ENCODE data around the gene RHCG. TPM values are rescaled to one million over a fixed set of nuclear protein-coding genes. Genes with fewer than 3 reads are reported as not detected.

RHCG gene
- total RNA-seq, 1 donor = not detected

DNA sequence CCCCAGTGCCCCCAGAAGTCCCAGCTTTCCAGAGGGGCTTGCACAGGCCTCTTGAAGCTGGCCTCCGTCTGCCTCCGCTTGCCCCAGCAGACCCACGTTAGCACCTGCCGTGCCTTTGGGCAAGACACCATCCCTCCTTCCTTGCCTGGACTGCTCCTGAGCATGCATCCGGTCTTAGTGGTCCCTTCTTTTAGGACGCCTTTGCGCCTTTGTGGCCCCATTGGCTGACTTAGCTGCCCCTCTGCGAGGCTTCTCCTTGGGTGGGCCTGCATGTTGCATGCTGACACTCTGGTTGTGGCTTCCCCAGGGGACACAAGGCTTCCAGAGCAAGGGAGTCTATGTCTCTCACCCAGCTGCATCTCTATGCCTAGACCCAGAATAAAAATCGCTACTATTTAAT, 56.6 kb downstream of the RHCG start:
- H3K27me3 ChIP-seq (ENCODE audit: insufficient read depth, low read length) = peaks cover 66% of the 10 kb centered on the region

DNA sequence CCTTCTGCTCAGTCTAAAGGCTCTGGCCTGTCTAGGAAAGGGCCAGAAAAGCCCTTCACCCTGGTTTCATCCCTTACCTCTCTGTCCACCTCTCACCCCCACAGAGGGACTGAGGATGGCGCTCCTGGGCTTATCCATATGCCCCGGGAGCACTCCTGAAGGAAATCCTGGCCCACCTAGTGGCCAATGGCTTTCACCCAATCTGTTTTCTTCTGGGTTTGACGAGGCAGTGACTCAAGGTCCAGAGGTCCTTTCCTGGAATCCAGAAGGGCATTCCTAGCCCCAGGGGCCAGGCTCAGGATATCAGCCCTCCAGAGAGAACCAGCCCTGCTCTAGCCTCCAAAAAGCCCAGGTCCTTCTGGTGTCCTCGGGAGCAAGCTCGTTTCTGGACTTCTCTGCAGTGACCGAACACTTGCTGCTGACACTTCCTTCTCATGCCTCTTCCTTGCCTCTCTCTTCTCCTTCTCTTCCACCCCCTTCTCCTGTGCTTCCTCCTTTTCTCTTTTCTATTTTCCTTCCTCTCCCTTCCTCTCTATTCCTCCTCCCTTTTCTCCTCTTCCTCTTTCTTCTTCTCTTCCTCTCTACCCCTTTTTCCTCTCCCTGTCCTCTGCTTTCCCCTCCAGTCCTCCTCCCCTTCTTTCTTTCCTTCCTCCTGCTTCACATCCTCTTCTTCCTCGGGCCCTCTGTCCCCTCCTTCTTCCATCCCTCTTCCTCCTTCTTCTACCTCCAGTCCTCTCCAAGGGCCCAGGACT, 59.6 kb downstream of the RHCG start:
- H2AFZ ChIP-seq (ENCODE audit: low read length) = no peak overlapping the region
- H3K4me2 ChIP-seq (ENCODE audit: insufficient read depth, low read length) = no peak overlapping the region
- H3K27me3 ChIP-seq (ENCODE audit: insufficient read depth, low read length) = peaks cover 76% of the 10 kb centered on the region
- no peaks in the 10 kb centered on the region for H3K79me2 ChIP-seq (ENCODE audit: insufficient read depth, low read length)
- H4K20me1 ChIP-seq (ENCODE audit: insufficient read depth, low read length) = no peaks in the 10 kb centered on the region
- H3K9me3 ChIP-seq (ENCODE audit: low read depth, low read length) = no peaks in the 10 kb centered on the region
- TF ChIP-seq, protein P1, sequence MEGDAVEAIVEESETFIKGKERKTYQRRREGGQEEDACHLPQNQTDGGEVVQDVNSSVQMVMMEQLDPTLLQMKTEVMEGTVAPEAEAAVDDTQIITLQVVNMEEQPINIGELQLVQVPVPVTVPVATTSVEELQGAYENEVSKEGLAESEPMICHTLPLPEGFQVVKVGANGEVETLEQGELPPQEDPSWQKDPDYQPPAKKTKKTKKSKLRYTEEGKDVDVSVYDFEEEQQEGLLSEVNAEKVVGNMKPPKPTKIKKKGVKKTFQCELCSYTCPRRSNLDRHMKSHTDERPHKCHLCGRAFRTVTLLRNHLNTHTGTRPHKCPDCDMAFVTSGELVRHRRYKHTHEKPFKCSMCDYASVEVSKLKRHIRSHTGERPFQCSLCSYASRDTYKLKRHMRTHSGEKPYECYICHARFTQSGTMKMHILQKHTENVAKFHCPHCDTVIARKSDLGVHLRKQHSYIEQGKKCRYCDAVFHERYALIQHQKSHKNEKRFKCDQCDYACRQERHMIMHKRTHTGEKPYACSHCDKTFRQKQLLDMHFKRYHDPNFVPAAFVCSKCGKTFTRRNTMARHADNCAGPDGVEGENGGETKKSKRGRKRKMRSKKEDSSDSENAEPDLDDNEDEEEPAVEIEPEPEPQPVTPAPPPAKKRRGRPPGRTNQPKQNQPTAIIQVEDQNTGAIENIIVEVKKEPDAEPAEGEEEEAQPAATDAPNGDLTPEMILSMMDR (IDR thresholded peaks at IDR 0.05; ENCODE audit: extremely low read depth, low read depth, low read length) = no peak
- no peak for DNase-seq (ENCODE audit: insufficient read length, low spot score, missing footprints)
- no peaks in the 10 kb centered on the region for H3K4me1 ChIP-seq (ENCODE audit: insufficient read depth, low read length)
- no peak overlapping the region for H3K27ac ChIP-seq (ENCODE audit: low read depth, low read length)
- no peak overlapping the region for H3K4me3 ChIP-seq (ENCODE audit: insufficient read depth, low read length)
- no peaks in the 10 kb centered on the region for H3K36me3 ChIP-seq (ENCODE audit: insufficient read depth, low read length)

More for the DNA sequence above, 56.6 kb downstream of the RHCG start:
- H2AFZ ChIP-seq (ENCODE audit: low read length) = no peak overlapping the region
- TF ChIP-seq, protein P1 (IDR thresholded peaks at IDR 0.05; ENCODE audit: extremely low read depth, low read depth, low read length) = no peak
- H3K79me2 ChIP-seq (ENCODE audit: insufficient read depth, low read length) = no peaks in the 10 kb centered on the region
- H3K27ac ChIP-seq (ENCODE audit: low read depth, low read length) = no peak overlapping the region
- no peaks in the 10 kb centered on the region for H3K36me3 ChIP-seq (ENCODE audit: insufficient read depth, low read length)
- H3K4me3 ChIP-seq (ENCODE audit: insufficient read depth, low read length) = no peak overlapping the region
- DNase-seq (ENCODE audit: insufficient read length, low spot score, missing footprints) = no peak
- no peak overlapping the region for H3K4me2 ChIP-seq (ENCODE audit: insufficient read depth, low read length)
- H4K20me1 ChIP-seq (ENCODE audit: insufficient read depth, low read length) = no peaks in the 10 kb centered on the region
- H3K9me3 ChIP-seq (ENCODE audit: low read depth, low read length) = no peaks in the 10 kb centered on the region
- no peaks in the 10 kb centered on the region for H3K4me1 ChIP-seq (ENCODE audit: insufficient read depth, low read length)

DNA sequence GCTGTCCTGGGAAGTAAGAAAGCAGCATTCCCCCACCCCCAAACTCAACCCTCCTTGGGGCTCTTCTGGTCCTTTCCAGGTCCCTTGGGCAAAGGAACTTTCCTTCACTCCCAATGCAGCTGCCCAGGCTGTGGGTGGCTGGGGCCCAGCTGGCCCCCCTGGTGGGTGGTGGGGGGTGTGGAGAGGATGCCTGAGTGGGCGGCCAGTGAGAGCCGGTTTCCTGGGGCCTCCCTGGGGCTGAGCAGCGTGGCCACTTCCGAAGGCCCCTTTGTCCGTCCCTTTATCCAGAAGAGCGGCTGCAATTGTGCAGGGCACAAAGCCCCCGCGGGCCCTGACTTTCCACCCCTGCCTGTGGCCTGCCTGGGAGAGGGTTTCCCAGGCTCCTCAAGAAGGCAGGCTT, 61.0 kb downstream of the RHCG start:
- Histone ChIP-seq H3K79me2 (ENCODE audit: insufficient read depth, low read length) (no peaks in the 10 kb centered on the region), H3K4me2 (ENCODE audit: insufficient read depth, low read length) (no peak overlapping the region), H3K9me3 (ENCODE audit: low read depth, low read length) (no peaks in the 10 kb centered on the region), H3K27me3 (ENCODE audit: insufficient read depth, low read length) (peaks cover 78% of the 10 kb centered on the region), H3K36me3 (ENCODE audit: insufficient read depth, low read length) (no peaks in the 10 kb centered on the region), H3K4me1 (ENCODE audit: insufficient read depth, low read length) (peaks cover 7% of the 10 kb centered on the region), H4K20me1 (ENCODE audit: insufficient read depth, low read length) (no peaks in the 10 kb centered on the region), H3K27ac (ENCODE audit: low read depth, low read length) (no peak overlapping the region), H3K4me3 (ENCODE audit: insufficient read depth, low read length) (no peak overlapping the region), H2AFZ (ENCODE audit: low read length) (no peak overlapping the region)
- TF ChIP-seq, protein P1 (IDR thresholded peaks at IDR 0.05; ENCODE audit: extremely low read depth, low read depth, low read length) = no peak
- DNase-seq (ENCODE audit: insufficient read length, low spot score, missing footprints) = no peak

DNA sequence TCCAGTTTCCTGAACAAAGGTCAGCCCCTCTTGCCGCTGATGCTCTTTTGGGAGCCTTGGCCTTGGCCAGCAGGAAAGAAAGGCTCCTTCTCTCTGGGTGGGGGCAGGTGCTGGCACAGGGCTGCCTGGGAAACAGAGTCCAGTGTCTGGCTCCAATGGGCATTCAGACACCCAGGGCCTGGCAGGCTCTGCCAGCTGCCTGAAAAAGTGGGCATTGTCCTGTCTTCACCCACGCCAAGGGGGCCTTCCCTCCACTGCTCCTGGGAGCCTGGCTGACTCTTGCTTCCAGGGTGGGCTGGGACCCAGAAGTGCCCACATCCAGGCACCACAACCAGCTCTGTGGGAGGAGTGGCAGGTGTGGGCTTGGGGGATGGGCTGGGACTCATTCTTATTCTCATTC, 62.7 kb downstream of the RHCG start:
- TF ChIP-seq, protein P1 (IDR thresholded peaks at IDR 0.05; ENCODE audit: extremely low read depth, low read depth, low read length) = no peak
- Histone ChIP-seq H3K4me3 (ENCODE audit: insufficient read depth, low read length) (no peak overlapping the region), H3K27me3 (ENCODE audit: insufficient read depth, low read length) (peaks cover 83% of the 10 kb centered on the region), H3K4me2 (ENCODE audit: insufficient read depth, low read length) (no peak overlapping the region), H3K36me3 (ENCODE audit: insufficient read depth, low read length) (no peaks in the 10 kb centered on the region), H4K20me1 (ENCODE audit: insufficient read depth, low read length) (no peaks in the 10 kb centered on the region), H2AFZ (ENCODE audit: low read length) (no peak overlapping the region), H3K4me1 (ENCODE audit: insufficient read depth, low read length) (peaks cover 9% of the 10 kb centered on the region), H3K27ac (ENCODE audit: low read depth, low read length) (no peak overlapping the region), H3K79me2 (ENCODE audit: insufficient read depth, low read length) (no peaks in the 10 kb centered on the region), H3K9me3 (ENCODE audit: low read depth, low read length) (no peaks in the 10 kb centered on the region)
- DNase-seq (ENCODE audit: insufficient read length, low spot score, missing footprints) = no peak

All from osteoblast (primary cell).